ENCODE results near the gene CACNA2D4. TPM values are rescaled to one million over a fixed set of nuclear protein-coding genes. Genes with fewer than 3 reads are reported as not detected.

CACNA2D4 gene
- total and polyA plus RNA-seq, 2 donors (not counting 3 experiments of a cell fraction or from before 2014, with no cell fraction given): 0.58 to 0.73 TPM

DNA sequence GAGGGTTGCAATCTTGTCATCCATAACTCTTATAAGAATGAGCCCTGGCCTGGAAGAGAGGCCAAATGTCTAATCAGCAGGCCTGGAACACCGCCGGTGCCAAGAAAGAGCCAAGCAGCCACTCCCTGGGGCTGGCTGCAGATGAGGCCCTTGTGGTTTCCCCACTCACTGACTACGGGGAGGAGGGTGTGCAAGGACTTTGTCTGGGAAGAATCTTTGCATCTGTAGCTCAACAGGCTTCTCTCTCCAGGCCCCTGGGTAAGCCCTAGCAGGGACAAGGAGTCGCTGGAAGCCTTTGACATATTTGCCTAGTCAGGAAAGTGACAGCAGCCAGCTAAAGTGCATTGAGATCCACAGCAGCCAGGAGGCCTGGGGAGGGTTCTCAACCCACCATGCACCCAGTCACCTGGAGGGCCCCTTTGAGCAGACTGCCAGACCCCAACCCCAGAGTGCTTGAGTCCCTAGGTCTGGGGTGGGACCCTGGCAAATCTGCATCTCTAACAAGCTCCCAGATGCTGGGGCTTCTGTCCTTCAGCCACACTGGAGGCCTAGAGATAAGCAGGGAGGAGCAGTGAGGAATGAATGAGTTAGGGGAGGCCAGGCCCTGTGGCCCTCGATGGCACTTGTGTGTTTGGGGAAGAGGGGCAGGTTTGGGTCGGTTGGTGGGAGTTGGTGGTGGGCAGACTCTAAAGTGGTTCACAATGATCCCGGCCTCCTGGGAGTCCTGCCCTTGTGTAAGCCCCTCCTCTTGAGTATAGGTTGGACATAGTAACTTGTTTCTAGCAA lies 112.0 kb downstream of the CACNA2D4 start:
- no peaks in the 10 kb centered on the region for H4K20me1 ChIP-seq (replicated peaks; ENCODE audit: control insufficient read depth, extremely low read depth, insufficient read depth, low read length)
- no peak overlapping the region for H3K27ac ChIP-seq (ENCODE audit: insufficient read depth, low read depth, low read length)
- H3K27me3 ChIP-seq (ENCODE audit: control insufficient read depth in 2 of 2, insufficient read depth in 2 of 2, low read length in 2 of 2): no peaks in the 10 kb centered on the region
- intact Hi-C loops (cut with micrococcal nuclease): no loop called here
- POLR2A ChIA-PET: no interaction called here
- H3K4me3 ChIP-seq (replicated peaks in 1 of 3; ENCODE audit: insufficient read depth in 1 of 3, low read depth in 1 of 3, low read length in 3 of 3): no peak overlapping the region
- H3K36me3 ChIP-seq (ENCODE audit: control insufficient read depth in 2 of 2, extremely low read depth in 1 of 2, insufficient read depth in 2 of 2, low read length in 2 of 2): no peaks in the 10 kb centered on the region
- no peak overlapping the region for H3K4me2 ChIP-seq (ENCODE audit: insufficient read depth, low read length)
- H3K4me1 ChIP-seq (ENCODE audit: control insufficient read depth, extremely low read depth, insufficient read depth, low read length): peaks cover 15% of the 10 kb centered on the region
- DNase-seq (ENCODE audit: low read depth, low spot score) (no peak), FAIRE-seq (no peak)
- H3K9me3 ChIP-seq (replicated peaks; ENCODE audit: control insufficient read depth, insufficient read depth, low read length): no peaks in the 10 kb centered on the region
- no TSS peak for BruUV-seq (replicated peaks)
- TF ChIP-seq, protein P1, sequence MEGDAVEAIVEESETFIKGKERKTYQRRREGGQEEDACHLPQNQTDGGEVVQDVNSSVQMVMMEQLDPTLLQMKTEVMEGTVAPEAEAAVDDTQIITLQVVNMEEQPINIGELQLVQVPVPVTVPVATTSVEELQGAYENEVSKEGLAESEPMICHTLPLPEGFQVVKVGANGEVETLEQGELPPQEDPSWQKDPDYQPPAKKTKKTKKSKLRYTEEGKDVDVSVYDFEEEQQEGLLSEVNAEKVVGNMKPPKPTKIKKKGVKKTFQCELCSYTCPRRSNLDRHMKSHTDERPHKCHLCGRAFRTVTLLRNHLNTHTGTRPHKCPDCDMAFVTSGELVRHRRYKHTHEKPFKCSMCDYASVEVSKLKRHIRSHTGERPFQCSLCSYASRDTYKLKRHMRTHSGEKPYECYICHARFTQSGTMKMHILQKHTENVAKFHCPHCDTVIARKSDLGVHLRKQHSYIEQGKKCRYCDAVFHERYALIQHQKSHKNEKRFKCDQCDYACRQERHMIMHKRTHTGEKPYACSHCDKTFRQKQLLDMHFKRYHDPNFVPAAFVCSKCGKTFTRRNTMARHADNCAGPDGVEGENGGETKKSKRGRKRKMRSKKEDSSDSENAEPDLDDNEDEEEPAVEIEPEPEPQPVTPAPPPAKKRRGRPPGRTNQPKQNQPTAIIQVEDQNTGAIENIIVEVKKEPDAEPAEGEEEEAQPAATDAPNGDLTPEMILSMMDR (IDR thresholded peaks at IDR 0.05; ENCODE audit: extremely low read depth in 1 of 2, insufficient read depth in 1 of 2, low read depth in 1 of 2, low read length in 2 of 2): no peak
- no peak for TF ChIP-seq EZH2 (IDR thresholded peaks at IDR 0.05; ENCODE audit: borderline replicate concordance, low read depth, low read length, severe bottlenecking)
- no peak for TF ChIP-seq GATA2 (IDR thresholded peaks at IDR 0.05; ENCODE audit: insufficient read depth, insufficient read length, low read depth, low read length)
- TF ChIP-seq POLR2AphosphoS5 (IDR thresholded peaks at IDR 0.05; ENCODE audit: insufficient read depth, low read depth, low read length): no peak
- no peak for TF ChIP-seq FOS (IDR thresholded peaks at IDR 0.05; ENCODE audit: borderline replicate concordance, insufficient read depth, low read length)
- no peak for TF ChIP-seq POLR2A (IDR thresholded peaks at IDR 0.05; ENCODE audit: low read depth, low read length)
- TF ChIP-seq MYC (IDR thresholded peaks at IDR 0.05; ENCODE audit: low read depth, low read length): no peak
- no peak for TF ChIP-seq JUN (IDR thresholded peaks at IDR 0.05; ENCODE audit: borderline replicate concordance, insufficient read depth, insufficient read length, low read depth)
- TF ChIP-seq, protein P2, sequence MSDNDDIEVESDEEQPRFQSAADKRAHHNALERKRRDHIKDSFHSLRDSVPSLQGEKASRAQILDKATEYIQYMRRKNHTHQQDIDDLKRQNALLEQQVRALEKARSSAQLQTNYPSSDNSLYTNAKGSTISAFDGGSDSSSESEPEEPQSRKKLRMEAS (IDR thresholded peaks at IDR 0.05; ENCODE audit: insufficient read depth, insufficient read length): no peak
- no peaks in the 10 kb centered on the region for H3K79me2 ChIP-seq (ENCODE audit: control insufficient read depth, insufficient read depth, low read length)
- no peak overlapping the region for H2AFZ ChIP-seq (ENCODE audit: low read depth, low read length)
- no peaks in the 10 kb centered on the region for H3K9me1 ChIP-seq (replicated peaks; ENCODE audit: control insufficient read depth, extremely low read depth, insufficient read depth, low read length)
- no peak overlapping the region for H3K9ac ChIP-seq (replicated peaks; ENCODE audit: extremely low read depth, insufficient read depth, low read length)
- dilution Hi-C loops (cut with MboI; ENCODE audit: extremely low pct_ligation_motif_present, low sequenced_read_pairs): no loop called here
- CTCF ChIA-PET: interaction anchor here (1.7 kb wide), 1 partner anchor 134 kb away, joined by 6 read pairs; no protein-coding TSS in a partner anchor

All from endothelial cell of umbilical vein (primary cell).